GM21786 (cell line): ENCODE measurements around the gene IFRD1.

Experiments used
- ATAC-seq: cut with Tn5 transposase; IDR thresholded peaks from one replicate; pipeline ENCODE4 v1.9.1; 2021; ENCODE audit not compliant: unreplicated experiment

Gene IFRD1

GRCh38 chr7:112487457-112488263 is 37.4 kb downstream of the IFRD1 start:
- ATAC-seq: no peak

- no peak for ATAC-seq
Measured at GRCh38 chr7:112488264-112488552, 37.9 kb downstream of the IFRD1 start.

GRCh38 chr7:112492186-112492585 is 41.9 kb downstream of the IFRD1 start:
- ATAC-seq: no peak

- ATAC-seq: no peak
Measured at GRCh38 chr7:112494656-112495055, 44.4 kb downstream of the IFRD1 start.

GRCh38 chr7:112495156-112495788 is 45.0 kb downstream of the IFRD1 start:
- ATAC-seq: no peak

GRCh38 chr7:112495810-112496462 is 45.7 kb downstream of the IFRD1 start:
- ATAC-seq: peak; percentile 61

- peak; percentile 68 for ATAC-seq
Measured at GRCh38 chr7:112497481-112497880, 47.2 kb downstream of the IFRD1 start.

- no peak for ATAC-seq
Measured at GRCh38 chr7:112500619-112501018, 50.4 kb downstream of the IFRD1 start.

- no peak for ATAC-seq
Measured at GRCh38 chr7:112501801-112502503, 51.7 kb downstream of the IFRD1 start.

GRCh38 chr7:112502700-112503099 is 52.4 kb downstream of the IFRD1 start:
- ATAC-seq: no peak

GRCh38 chr7:112503361-112503972 is 53.2 kb downstream of the IFRD1 start:
- no peak for ATAC-seq

GRCh38 chr7:112504093-112504695 is 53.9 kb downstream of the IFRD1 start:
- ATAC-seq: no peak

GRCh38 chr7:112505495-112505894 is 55.2 kb downstream of the IFRD1 start:
- ATAC-seq: no peak

- no peak for ATAC-seq
Measured at GRCh38 chr7:112508404-112508803, 58.1 kb downstream of the IFRD1 start.

GRCh38 chr7:112509402-112509801 is 59.1 kb downstream of the IFRD1 start:
- no peak for ATAC-seq

GRCh38 chr7:112510001-112510742 is 59.9 kb downstream of the IFRD1 start:
- ATAC-seq: peak; percentile 56

GRCh38 chr7:112510743-112511110 is 60.5 kb downstream of the IFRD1 start:
- ATAC-seq: no peak

- ATAC-seq: no peak
Measured at GRCh38 chr7:112511451-112512202, 61.4 kb downstream of the IFRD1 start.

- no peak for ATAC-seq
Measured at GRCh38 chr7:112512451-112513210, 62.4 kb downstream of the IFRD1 start.
